ENCODE results near the gene CSNK2A1.

DNA sequence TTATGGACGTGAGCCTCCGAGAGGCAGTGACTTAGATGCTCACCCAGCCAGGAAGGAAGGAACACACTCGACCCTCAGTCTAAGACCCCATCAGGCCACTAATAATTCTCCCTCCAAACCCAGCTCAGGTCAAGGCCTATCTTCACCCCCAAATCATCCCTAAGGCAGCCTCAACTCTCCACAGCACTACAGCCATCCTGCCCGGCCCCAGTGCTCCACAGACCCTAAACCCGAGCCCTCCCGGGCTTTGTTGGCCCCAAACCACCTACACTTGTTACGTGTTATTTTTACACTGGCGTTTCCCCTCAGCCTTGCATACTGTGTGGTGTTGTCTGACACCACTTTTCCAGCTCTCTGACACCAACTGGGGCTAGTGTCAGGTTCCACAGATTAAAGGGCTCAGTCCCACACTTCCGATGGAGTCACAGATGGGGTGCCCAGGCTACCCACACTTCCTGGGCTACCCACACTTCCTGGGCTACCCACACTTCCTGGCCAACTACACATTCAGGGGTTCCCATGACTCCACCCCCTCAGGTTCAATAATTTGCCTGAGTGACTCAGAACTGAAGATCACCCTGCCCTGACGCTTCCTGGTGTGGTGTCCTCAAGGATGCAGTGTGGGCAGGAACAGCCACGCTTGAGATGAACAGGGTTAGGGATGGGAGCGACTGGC, 110.2 kb downstream of the CSNK2A1 start:
- TF ChIP-seq CTCF (IDR thresholded peaks at IDR 0.05; ENCODE audit: insufficient read depth, low read length) (no peak), POLR2AphosphoS5 (IDR thresholded peaks at IDR 0.05; ENCODE audit: low read depth) (no peak), GABPA (IDR thresholded peaks at IDR 0.05; ENCODE audit: low read depth) (no peak), REST (IDR thresholded peaks at IDR 0.05; ENCODE audit: insufficient replicate concordance, low read depth) (no peak)
